Effector memory CD8-positive, alpha-beta T cell (primary cell): Measurements from ENCODE around the gene PAM16.

ENCODE experiments used
- ATAC-seq: fragments of 150-1000 bp; cut with Tn5 transposase; replicated peaks from 2 replicates; pipeline ENCODE4 v1.10.0; 2021; ENCODE audit warnings: mild to moderate bottlenecking, moderate library complexity
- DNase-seq, 3 experiments: peaks; one replicate each; pipeline ENCODE4 v3.0.0; 2021
- H3K27ac Mint-ChIP-seq, 2 donors: one replicate each; pipeline ENCODE4 v1.8.0; 2022; ENCODE audit warnings: mild to moderate bottlenecking in 2 of 2, mixed read lengths in 2 of 2, moderate library complexity in 2 of 2
- H3K27me3 Mint-ChIP-seq, 2 donors: one replicate each; pipeline ENCODE4 v1.8.0; 2022; ENCODE audit warnings: mixed read lengths in 2 of 2
- H3K36me3 Mint-ChIP-seq: one replicate; pipeline ENCODE4 v1.8.0; 2022; ENCODE audit warnings: mild to moderate bottlenecking, moderate library complexity, mixed read lengths; ENCODE audit not compliant: insufficient read depth
- H3K4me1 Mint-ChIP-seq, 2 donors: one replicate each; pipeline ENCODE4 v1.8.0; 2022; ENCODE audit warnings: low read depth in 2 of 2, mixed read lengths in 2 of 2
- H3K4me3 Mint-ChIP-seq, 2 donors: one replicate each; pipeline ENCODE4 v1.8.0; 2022; ENCODE audit warnings: mild to moderate bottlenecking in 2 of 2, mixed read lengths in 2 of 2, moderate library complexity in 2 of 2
- H3K9me3 Mint-ChIP-seq, 2 donors: one replicate each; pipeline ENCODE4 v1.8.0; 2022; ENCODE audit warnings: mixed read lengths in 2 of 2

Gene PAM16

DNA sequence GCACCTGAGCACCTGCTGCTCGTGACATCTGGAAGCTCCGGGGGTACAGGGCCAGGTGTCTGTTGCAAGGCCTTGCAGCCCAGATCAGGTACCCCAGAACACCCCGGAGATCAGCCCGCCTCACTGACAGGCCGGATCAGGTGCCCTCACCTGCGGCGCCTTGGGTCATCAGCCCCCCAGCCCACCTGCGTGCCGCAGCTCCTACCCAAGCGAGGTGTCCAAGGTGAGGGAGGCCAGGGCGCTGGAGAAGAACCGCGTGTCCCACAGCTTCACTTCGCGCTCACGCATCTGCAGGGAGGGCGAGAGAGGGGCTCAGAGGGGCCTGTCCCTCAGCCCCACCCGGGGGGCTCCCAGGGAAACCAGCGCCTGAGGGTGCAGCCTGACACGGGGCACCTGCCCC is 36.7 kb upstream of the PAM16 start:
- DNase-seq, result no peak
- Mint-ChIP-seq H3K27me3 (no peaks in the 10 kb centered on the region), H3K4me1 (peaks cover 0 to 4% of the 10 kb centered on the region in 2 donors), H3K36me3 (peaks cover 98% of the 10 kb centered on the region), H3K9me3 (no peaks in the 10 kb centered on the region), H3K27ac (peak overlapping the region in 1 of 2 donors; percentile 92), H3K4me3 (peak overlapping the region in 1 of 2 donors; percentile 60)
- no peak for ATAC-seq

DNA sequence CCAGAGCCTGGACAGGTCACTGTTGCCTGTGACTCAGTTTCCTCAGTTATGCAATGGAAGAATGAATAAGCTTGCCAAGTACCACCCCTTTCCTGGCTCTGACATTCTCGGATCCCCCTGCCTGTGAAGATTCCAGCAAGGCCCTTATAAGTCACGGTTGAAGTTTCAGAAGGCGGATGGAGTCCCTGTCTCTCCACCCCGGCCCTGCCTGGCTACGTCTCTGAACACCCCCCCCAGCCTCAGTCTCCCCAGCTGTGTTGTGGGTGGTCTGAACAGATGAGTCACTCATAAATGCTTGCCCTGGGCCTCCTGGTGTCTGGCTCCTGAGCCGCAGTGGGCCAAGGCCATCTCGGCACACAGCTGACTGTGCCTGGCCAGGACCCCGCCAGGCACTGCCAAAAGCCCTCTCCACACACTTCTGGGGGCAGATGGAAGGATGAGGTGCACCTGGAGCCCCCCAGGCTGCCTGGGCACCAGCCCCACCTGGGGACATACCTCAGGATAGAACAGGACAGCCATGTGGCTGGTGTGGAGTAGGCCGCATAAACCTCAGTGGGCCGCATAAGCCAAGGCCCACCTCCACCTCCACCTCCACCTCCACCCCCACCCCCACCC is 35.9 kb upstream of the PAM16 start:
- ATAC-seq (no peak), DNase-seq (no peak)
- H3K27me3 Mint-ChIP-seq, result no peaks in the 10 kb centered on the region
- peak overlapping the region in 1 of 2 donors; percentile 92 for H3K27ac Mint-ChIP-seq
- H3K4me1 Mint-ChIP-seq, result peaks cover 0 to 4% of the 10 kb centered on the region in 2 donors
- H3K9me3 Mint-ChIP-seq, result no peaks in the 10 kb centered on the region
- peaks cover 98% of the 10 kb centered on the region for H3K36me3 Mint-ChIP-seq
- H3K4me3 Mint-ChIP-seq, result peak overlapping the region in 1 of 2 donors; percentile 60

DNA sequence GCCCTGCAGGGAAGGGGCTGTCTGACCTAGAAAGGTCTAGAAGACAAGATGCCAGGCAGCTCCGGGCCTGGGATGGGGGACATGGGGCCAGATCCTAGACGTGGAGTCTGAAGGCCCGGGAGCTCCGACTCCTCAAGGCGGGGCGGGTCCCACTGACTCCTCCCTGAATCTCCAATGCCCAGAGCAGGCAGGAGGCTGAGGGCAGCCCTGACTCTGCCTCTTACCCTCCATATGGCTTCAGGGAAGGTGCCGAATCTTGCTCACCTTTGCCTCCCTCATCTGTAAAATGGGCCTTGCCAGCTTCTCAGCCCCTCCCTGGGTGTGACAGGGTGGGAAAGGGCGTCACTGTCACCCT is 35.3 kb upstream of the PAM16 start:
- no peak for DNase-seq
- H3K36me3 Mint-ChIP-seq, result peaks cover 98% of the 10 kb centered on the region
- ATAC-seq, result no peak

DNA sequence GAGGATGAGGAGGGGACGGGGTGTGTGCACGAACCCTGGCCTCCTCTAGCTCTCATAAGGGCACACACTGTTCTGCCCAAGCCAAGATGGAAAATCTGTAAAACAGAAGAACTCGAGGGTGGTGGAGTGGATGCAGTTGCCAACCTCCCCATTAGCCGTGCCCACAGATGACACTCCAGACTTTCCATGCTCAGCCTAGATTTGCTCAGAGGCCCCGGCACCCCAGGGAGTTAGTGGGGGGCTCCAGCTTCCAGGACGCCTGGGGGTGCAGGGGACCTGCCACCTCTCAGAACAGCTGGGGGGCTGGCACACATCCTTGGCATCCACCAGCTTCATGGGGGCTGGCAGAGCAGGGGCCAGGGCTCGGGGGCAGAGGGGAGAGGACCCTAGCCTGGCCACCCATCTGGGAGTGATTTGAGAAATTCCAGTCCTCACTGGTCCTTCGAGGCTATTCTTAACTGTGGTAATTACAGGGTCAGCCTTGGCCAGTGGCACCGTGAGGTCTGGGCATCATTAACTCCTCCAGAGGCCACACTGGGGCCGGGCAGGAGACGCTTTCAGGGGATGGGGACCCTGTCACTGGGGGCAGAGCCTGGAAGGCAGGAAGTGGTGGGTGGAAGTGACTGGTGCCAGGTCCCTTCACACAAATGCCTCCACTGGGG is 34.8 kb upstream of the PAM16 start:
- Mint-ChIP-seq H3K4me1 (peaks cover 0 to 4% of the 10 kb centered on the region in 2 donors), H3K4me3 (peak overlapping the region in 1 of 2 donors; percentile 34), H3K27me3 (no peaks in the 10 kb centered on the region), H3K36me3 (peaks cover 98% of the 10 kb centered on the region), H3K9me3 (no peaks in the 10 kb centered on the region), H3K27ac (peak overlapping the region; percentile 67 to 92)
- no peak for ATAC-seq
- no peak for DNase-seq

More for the DNA sequence above, 35.3 kb upstream of the PAM16 start:
- Mint-ChIP-seq H3K27me3 (no peaks in the 10 kb centered on the region), H3K9me3 (no peaks in the 10 kb centered on the region), H3K4me3 (peak overlapping the region in 1 of 2 donors; percentile 60), H3K4me1 (peaks cover 0 to 4% of the 10 kb centered on the region in 2 donors), H3K27ac (peak overlapping the region in 1 of 2 donors; percentile 92)

DNA sequence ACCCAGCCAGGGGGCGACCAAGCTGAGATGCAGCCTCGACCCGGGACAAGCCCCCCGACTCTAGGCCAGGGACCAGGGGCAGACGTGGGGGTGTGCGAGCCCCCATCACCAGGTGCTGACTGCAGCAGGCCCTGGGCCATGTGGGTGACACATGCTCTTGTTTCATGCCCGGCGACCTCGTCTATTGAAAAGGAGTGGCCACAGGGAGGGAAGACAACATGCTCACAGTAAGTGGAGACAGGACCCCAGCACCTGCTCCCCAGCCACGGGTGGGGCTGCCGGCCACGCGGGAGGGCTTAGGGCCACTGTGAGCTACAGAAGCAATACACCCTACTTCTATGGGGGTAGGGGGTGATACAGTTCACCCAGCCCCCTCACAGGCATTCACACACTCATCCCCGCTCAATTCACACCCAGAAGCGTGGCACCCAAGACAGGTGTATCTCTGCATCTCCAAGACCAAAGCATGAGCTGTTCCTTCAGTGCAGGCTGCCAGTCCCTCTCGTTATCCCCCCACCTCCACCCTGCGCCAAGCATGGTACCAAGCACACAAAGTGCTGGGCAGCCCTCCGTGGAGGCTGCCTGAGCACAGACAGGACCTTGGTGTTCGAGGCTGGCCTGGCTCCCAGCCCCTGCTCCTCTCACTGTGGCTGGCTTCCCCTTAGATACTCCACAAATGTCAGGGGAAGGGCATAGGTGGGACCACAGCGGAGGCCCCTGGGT is 34.1 kb upstream of the PAM16 start:
- Mint-ChIP-seq H3K36me3 (peaks cover 100% of the 10 kb centered on the region), H3K4me3 (peak overlapping the region in 1 of 2 donors; percentile 34), H3K9me3 (no peaks in the 10 kb centered on the region), H3K27me3 (no peaks in the 10 kb centered on the region), H3K4me1 (peaks cover 0 to 9% of the 10 kb centered on the region in 2 donors), H3K27ac (peak overlapping the region; percentile 67 to 92)
- DNase-seq, result no peak
- ATAC-seq, result no peak

DNA sequence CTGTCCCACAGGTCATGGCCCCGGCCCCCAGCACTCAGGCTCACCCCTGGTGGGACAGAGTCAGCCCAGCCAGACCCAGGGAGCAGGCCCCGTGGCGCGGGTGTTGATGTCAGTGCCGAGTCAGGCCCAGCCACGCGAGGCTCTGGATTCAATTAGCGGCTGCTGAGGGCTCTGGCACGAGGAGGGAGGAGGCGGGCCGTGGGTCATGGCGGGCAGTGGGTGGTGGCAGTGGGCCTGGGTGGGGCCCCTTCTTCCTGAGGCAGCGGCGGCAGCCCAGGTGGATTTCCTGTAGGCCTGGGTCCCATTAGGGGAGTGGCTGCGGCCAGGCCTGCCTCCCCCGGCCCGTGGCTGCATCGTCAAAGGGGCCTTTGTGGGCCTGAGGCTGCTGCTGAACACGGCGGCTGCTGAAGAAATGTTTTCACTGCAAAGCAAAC is 33.4 kb upstream of the PAM16 start:
- Mint-ChIP-seq H3K4me3 (peak overlapping the region in 1 of 2 donors; percentile 38), H3K27ac (peak overlapping the region; percentile 67 to 92), H3K36me3 (peaks cover 100% of the 10 kb centered on the region), H3K9me3 (no peaks in the 10 kb centered on the region), H3K27me3 (no peaks in the 10 kb centered on the region), H3K4me1 (peaks cover 0 to 8% of the 10 kb centered on the region in 2 donors)
- DNase-seq (no peak), ATAC-seq (no peak)

DNA sequence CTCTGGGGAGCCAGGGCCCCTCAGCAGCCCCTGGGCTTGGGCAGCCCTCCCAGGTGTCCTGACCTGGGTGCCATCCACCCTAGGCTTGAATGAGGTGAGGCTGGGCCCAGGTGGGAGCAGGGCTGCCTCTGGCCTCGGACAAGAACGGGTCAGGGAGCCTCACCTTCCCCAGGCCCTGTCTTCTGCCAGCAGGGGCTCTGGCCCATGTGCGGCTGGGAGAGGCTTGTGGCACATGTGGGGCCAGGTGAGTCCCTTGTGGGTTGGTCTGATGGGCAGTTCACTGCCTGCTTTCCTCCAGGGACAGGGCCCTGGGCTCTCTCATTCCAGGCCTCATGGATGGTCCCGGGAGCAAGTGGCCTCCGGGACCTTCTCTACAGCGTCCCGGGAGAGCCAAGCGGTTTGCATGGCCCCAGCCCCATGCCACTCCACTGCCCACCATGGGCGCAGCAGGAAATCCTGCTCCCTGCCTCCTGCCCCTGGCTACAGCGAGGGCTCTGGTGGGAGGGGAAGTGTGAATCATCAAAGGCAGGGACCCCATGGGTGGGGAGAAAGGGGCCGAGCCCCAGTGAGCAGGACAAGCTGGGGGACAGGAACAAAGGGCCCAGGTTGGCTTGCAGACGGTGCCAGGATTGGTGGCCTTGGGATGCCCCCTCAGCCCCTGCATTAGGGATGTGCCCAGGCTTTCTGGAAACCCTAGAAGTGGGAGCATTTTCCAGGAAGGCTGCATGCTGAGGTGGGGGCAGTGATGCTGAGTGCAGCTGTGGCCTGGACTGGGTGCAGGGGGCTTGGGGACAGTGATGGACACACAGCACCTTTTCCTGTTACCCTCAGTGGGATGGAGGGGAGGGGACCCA is 32.7 kb upstream of the PAM16 start:
- DNase-seq, result no peak
- Mint-ChIP-seq H3K9me3 (no peaks in the 10 kb centered on the region), H3K27ac (peak overlapping the region; percentile 67 to 92), H3K27me3 (no peaks in the 10 kb centered on the region), H3K36me3 (peaks cover 100% of the 10 kb centered on the region), H3K4me1 (peaks cover 0 to 8% of the 10 kb centered on the region in 2 donors), H3K4me3 (peak overlapping the region in 1 of 2 donors; percentile 38)
- ATAC-seq, result no peak

DNA sequence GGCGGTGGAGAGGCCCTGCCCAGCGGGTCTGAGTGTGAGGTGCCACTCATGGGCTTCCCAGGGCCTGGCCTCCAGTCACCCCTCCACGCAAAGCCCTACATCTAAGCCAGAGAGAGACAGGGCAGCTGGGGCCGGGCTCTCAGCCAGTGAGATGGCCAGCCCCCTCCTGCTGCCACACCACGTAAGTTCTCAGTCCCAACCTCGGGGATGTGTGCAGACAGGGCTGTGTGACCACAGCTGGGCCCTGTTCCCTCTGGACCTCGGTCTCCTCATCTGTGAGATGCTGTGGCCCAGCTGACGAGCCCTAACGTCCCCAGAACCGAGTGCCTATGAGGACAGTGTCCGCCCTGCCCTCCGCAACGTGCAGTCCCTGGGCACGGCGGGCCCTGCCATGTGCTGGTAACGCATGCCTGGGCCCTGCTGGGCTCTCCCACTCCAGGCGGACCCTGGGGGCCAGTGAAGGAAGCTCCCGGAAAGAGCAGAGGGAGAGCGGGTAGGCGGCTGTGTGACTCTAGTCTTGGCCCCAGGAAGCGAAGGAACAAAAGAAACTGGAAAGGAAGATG is 31.8 kb upstream of the PAM16 start:
- no peak for ATAC-seq
- Mint-ChIP-seq H3K4me1 (peaks cover 0 to 10% of the 10 kb centered on the region in 2 donors), H3K4me3 (peak overlapping the region in 1 of 2 donors; percentile 8), H3K9me3 (no peaks in the 10 kb centered on the region), H3K36me3 (peaks cover 100% of the 10 kb centered on the region), H3K27me3 (no peaks in the 10 kb centered on the region), H3K27ac (peak overlapping the region; percentile 58 to 92)
- DNase-seq, result no peak

DNA sequence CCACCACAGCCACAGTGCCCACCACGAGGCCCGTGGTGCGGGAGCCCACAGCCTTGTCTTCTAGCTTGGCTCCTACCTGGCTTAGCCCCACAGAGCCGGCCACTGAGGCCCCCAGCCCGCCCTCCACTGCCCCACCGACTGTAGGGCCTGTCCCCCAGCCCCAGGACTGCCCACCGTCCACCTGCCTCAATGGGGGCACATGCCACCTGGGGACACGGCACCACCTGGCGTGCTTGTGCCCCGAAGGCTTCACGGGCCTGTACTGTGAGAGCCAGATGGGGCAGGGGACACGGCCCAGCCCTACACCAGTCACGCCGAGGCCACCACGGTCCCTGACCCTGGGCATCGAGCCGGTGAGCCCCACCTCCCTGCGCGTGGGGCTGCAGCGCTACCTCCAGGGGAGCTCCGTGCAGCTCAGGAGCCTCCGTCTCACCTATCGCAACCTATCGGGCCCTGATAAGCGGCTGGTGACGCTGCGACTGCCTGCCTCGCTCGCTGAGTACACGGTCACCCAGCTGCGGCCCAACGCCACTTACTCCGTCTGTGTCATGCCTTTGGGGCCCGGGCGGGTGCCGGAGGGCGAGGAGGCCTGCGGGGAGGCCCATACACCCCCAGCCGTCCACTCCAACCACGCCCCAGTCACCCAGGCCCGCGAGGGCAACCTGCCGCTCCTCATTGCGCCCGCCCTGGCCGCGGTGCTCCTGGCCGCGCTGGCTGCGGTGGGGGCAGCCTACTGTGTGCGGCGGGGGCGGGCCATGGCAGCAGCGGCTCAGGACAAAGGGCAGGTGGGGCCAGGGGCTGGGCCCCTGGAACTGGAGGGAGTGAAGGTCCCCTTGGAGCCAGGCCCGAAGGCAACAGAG is 31.0 kb upstream of the PAM16 start:
- Mint-ChIP-seq H3K36me3 (peaks cover 100% of the 10 kb centered on the region), H3K4me1 (peaks cover 0 to 11% of the 10 kb centered on the region in 2 donors), H3K4me3 (peak overlapping the region in 1 of 2 donors; percentile 43), H3K27ac (peak overlapping the region in 1 of 2 donors; percentile 92), H3K9me3 (no peaks in the 10 kb centered on the region), H3K27me3 (no peaks in the 10 kb centered on the region)
- DNase-seq, result no peak
- ATAC-seq, result peak; percentile 3

DNA sequence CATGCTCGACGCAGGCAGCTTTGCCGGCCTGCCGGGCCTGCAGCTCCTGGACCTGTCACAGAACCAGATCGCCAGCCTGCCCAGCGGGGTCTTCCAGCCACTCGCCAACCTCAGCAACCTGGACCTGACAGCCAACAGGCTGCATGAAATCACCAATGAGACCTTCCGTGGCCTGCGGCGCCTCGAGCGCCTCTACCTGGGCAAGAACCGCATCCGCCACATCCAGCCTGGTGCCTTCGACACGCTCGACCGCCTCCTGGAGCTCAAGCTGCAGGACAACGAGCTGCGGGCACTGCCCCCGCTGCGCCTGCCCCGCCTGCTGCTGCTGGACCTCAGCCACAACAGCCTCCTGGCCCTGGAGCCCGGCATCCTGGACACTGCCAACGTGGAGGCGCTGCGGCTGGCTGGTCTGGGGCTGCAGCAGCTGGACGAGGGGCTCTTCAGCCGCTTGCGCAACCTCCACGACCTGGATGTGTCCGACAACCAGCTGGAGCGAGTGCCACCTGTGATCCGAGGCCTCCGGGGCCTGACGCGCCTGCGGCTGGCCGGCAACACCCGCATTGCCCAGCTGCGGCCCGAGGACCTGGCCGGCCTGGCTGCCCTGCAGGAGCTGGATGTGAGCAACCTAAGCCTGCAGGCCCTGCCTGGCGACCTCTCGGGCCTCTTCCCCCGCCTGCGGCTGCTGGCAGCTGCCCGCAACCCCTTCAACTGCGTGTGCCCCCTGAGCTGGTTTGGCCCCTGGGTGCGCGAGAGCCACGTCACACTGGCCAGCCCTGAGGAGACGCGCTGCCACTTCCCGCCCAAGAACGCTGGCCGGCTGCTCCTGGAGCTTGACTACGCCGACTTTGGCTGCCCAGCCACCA is 30.2 kb upstream of the PAM16 start:
- ATAC-seq (no peak), DNase-seq (no peak)
- H3K27ac Mint-ChIP-seq, result peak overlapping the region in 1 of 2 donors; percentile 92
- peak overlapping the region; percentile 13 to 43 for H3K4me3 Mint-ChIP-seq
- peaks cover 0 to 13% of the 10 kb centered on the region in 2 donors for H3K4me1 Mint-ChIP-seq
- no peaks in the 10 kb centered on the region for H3K9me3 Mint-ChIP-seq
- no peaks in the 10 kb centered on the region for H3K27me3 Mint-ChIP-seq
- H3K36me3 Mint-ChIP-seq, result peaks cover 99% of the 10 kb centered on the region
